Muscle layer of duodenum (tissue), 2 donors: ENCODE data around the gene RPF1.
A peak's percentile ranks its signal among the peaks of the same experiment; 100 is the strongest.
"Not testable (repeated sequence)": the region's sequence is repeated elsewhere in the genome, so short reads cannot be mapped to it uniquely, and the experiment has no call there.

Source experiments
- H3K27ac ChIP-seq: one replicate; pipeline ENCODE4 v1.7.0; 2013; ENCODE audit warnings: mild to moderate bottlenecking, low read length
- H3K27me3 ChIP-seq: one replicate; pipeline ENCODE4 v1.7.0; 2013; ENCODE audit warnings: low read depth, mild to moderate bottlenecking, control low read depth, low read length
- H3K36me3 ChIP-seq, 2 donors: one replicate each; pipeline ENCODE4 v1.7.0; 2013; ENCODE audit warnings: low read length in 2 of 2, control low read depth in 1 of 2, mild to moderate bottlenecking in 1 of 2; ENCODE audit not compliant: insufficient read depth in 2 of 2, control insufficient read depth in 1 of 2
- H3K4me1 ChIP-seq, 2 donors: one replicate each; pipeline ENCODE4 v1.7.0; 2013; ENCODE audit warnings: low read length in 2 of 2, mild to moderate bottlenecking in 2 of 2, control low read depth in 1 of 2, moderate library complexity in 1 of 2; ENCODE audit not compliant: insufficient read depth in 2 of 2, control insufficient read depth in 1 of 2
- H3K4me3 ChIP-seq, 2 donors: one replicate each; pipeline ENCODE4 v1.7.0; 2013; ENCODE audit warnings: low read length in 2 of 2, low read depth in 1 of 2, mild to moderate bottlenecking in 1 of 2
- H3K9me3 ChIP-seq, 2 donors: one replicate each; pipeline ENCODE4 v1.7.0; 2013; ENCODE audit warnings: low read length in 2 of 2, control low read depth in 1 of 2, mild to moderate bottlenecking in 1 of 2; ENCODE audit not compliant: control insufficient read depth in 1 of 2
- donor health status: healthy.

The RPF1 gene

DNA sequence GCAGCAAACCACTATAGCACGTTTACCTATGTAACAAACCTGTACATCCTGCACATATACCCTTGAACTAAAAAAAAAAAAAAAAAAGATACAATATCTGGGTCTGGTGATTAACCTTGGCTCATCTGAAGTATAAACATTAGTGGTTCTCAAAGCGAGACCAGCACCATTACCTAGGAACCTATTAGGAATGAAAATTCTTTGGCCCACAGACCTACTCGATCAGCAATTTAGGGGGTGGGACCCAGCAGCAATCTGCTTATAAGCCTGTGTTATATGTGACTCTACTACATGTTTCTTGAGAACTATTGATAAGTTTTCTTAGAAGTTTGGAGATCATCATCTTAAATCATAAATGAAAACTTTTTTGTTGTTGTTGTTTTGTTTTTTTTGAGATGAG, 17.4 kb downstream of the RPF1 start:
- Histone ChIP-seq H3K27ac (no peak overlapping the region), H3K4me1 (peaks cover 0 to 9% of the 10 kb centered on the region in 2 donors), H3K4me3 (no peak overlapping the region), H3K36me3 (peaks cover 62 to 64% of the 10 kb centered on the region in 2 donors), H3K27me3 (no peaks in the 10 kb centered on the region), H3K9me3 (no peaks in the 10 kb centered on the region)

DNA sequence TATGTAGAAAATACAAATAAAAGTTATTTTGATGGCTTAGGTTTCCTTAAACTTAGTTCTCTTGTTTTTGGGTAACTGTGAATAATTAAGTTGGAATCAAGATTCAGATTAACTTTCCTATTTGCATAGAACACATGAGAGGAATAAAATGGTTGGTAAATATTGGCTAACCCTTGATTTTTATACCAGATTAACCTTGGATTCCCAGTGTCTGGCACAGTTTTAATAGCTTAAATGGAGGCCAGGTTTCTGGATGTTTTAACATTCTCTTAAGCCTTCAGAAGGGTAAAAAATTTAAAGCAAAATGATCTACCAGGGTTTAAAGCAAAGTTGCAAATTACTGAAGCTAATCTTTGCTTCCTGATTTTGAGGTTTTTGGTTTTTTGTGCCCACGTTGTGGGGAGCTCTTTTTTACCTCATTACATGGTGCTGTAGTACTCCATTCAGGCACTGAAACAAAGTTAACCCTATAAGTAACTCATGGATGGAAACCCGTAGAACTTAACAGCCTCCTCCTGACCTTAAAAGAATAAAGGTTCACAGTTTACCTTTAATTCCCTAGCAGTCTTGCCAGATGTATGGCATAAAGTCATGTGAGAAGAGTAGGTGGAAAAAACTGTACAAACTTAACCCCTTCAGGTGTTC, 18.7 kb downstream of the RPF1 start:
- no peak overlapping the region for H3K27ac ChIP-seq
- peaks cover 57 to 60% of the 10 kb centered on the region in 2 donors for H3K36me3 ChIP-seq
- H3K9me3 ChIP-seq = no peaks in the 10 kb centered on the region
- H3K4me1 ChIP-seq = peaks cover 1 to 20% of the 10 kb centered on the region in 2 donors
- H3K4me3 ChIP-seq = no peak overlapping the region
- no peaks in the 10 kb centered on the region for H3K27me3 ChIP-seq

DNA sequence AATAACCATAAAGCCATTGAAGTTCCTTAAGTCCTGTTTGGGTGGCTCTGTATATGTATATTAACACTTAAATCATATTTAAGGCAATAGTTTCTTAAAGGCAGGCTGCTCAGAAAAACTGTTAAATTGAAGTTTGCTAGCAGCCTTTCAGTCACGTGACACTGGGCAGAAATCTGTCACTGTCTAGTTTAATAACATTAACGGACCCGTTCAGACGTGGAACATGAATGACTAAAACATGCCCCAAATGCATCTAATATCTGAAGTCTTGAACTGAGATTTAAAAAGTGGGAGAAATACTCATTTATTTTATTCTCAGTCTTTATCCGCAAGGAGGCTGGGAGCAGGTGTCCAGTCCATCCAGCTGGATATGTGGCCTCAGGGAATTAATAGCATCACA, 23.9 kb downstream of the RPF1 start:
- peaks cover 22 to 37% of the 10 kb centered on the region in 2 donors for H3K4me1 ChIP-seq
- H3K36me3 ChIP-seq = peaks cover 19 to 26% of the 10 kb centered on the region in 2 donors
- H3K27me3 ChIP-seq = no peaks in the 10 kb centered on the region
- H3K4me3 ChIP-seq = peak overlapping the region in 1 of 2 donors; percentile 100
- H3K9me3 ChIP-seq = no peaks in the 10 kb centered on the region
- H3K27ac ChIP-seq = no peak overlapping the region

GRCh38 chr1:84504580-84505492, 25.8 kb downstream of the RPF1 start:
- peak overlapping the region; percentile 69 to 100 for H3K4me3 ChIP-seq
- peaks cover 22 to 37% of the 10 kb centered on the region in 2 donors for H3K4me1 ChIP-seq
- H3K9me3 ChIP-seq = peaks cover 0 to 5% of the 10 kb centered on the region in 2 donors
- H3K27me3 ChIP-seq = no peaks in the 10 kb centered on the region
- H3K36me3 ChIP-seq = peaks cover 11 to 16% of the 10 kb centered on the region in 2 donors
- H3K27ac ChIP-seq = peak overlapping the region; percentile 100

- peaks cover 22 to 37% of the 10 kb centered on the region in 2 donors for H3K4me1 ChIP-seq
Observed at GRCh38 chr1:84505493-84506001, 26.5 kb downstream of the RPF1 start.

GRCh38 chr1:84506002-84506728, 27.1 kb downstream of the RPF1 start, which contains the start of the genes GNG5 and SPATA1:
Gene GNG5, minus strand, starts transcription at chr1:84506581. Its CDS starts 490 bp downstream, at chr1:84506091.
Gene SPATA1, plus strand, starts transcription at chr1:84506386. Its CDS starts 9,974 bp downstream, at chr1:84516360.
- peaks cover 0 to 5% of the 10 kb centered on the region in 2 donors for H3K9me3 ChIP-seq
- H3K27ac ChIP-seq = peak within 1 kb of the TSS; percentile 100
- peak within 1 kb of the TSS; percentile 69 to 100 for H3K4me3 ChIP-seq
- H3K36me3 ChIP-seq = peaks cover 3 to 10% of the 10 kb centered on the region in 2 donors
- H3K27me3 ChIP-seq = no peaks in the 10 kb centered on the region
- peaks cover 22 to 31% of the 10 kb centered on the region in 2 donors for H3K4me1 ChIP-seq

More at GRCh38 chr1:84505493-84506001, 26.5 kb downstream of the RPF1 start:
- Histone ChIP-seq H3K27me3 (no peaks in the 10 kb centered on the region), H3K9me3 (peaks cover 0 to 5% of the 10 kb centered on the region in 2 donors), H3K36me3 (peaks cover 7 to 13% of the 10 kb centered on the region in 2 donors), H3K27ac (peak overlapping the region; percentile 100), H3K4me3 (peak overlapping the region; percentile 69 to 100)

DNA sequence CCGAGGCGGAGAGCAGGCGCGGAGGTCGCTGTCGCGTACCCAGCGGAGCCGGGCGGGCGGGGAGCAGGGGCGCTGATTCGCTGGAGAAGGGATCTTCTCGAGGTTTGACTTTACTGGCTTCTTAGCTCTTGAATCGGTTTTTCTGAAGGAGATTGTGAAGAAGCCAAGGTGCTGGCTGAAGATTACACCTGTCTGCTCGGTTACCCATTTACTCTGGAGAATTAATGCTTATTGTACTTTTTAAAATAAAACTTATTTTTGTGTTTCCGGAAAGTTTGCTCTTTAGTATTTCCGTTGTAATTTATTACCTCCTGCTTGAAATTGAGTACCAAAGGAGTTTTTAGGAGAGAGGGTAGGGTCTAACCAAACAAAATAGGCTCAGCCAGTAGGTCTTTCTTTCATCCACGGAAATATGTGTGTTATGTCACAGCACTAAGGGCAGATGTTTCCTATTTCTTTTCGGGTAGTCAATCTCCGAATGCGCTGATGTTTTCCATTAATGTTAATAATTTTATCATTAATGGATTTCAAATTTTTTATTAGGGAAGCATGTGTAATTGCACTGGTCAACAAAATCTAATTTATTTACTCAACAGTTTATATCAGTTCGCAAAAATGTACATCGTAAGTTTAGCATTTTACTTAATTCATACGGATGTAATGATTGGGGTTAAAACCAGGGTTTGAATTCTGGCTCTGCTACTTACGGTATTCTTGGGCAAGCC, 27.8 kb downstream of the RPF1 start:
- Histone ChIP-seq H3K36me3 (peaks cover 0 to 8% of the 10 kb centered on the region in 2 donors), H3K4me3 (peak overlapping the region; percentile 69 to 100)

GRCh38 chr1:84507887-84508286, 28.8 kb downstream of the RPF1 start:
- peaks cover 16 to 19% of the 10 kb centered on the region in 2 donors for H3K4me1 ChIP-seq
- H3K9me3 ChIP-seq, H3K36me3 ChIP-seq, H3K27ac ChIP-seq, H3K27me3 ChIP-seq, H3K4me3 ChIP-seq: not testable (repeated sequence)

More for the DNA sequence above, 27.8 kb downstream of the RPF1 start:
- Histone ChIP-seq H3K27ac (peak overlapping the region; percentile 100), H3K27me3 (no peaks in the 10 kb centered on the region), H3K4me1 (peaks cover 22 to 26% of the 10 kb centered on the region in 2 donors), H3K9me3 (peaks cover 0 to 5% of the 10 kb centered on the region in 2 donors)

DNA sequence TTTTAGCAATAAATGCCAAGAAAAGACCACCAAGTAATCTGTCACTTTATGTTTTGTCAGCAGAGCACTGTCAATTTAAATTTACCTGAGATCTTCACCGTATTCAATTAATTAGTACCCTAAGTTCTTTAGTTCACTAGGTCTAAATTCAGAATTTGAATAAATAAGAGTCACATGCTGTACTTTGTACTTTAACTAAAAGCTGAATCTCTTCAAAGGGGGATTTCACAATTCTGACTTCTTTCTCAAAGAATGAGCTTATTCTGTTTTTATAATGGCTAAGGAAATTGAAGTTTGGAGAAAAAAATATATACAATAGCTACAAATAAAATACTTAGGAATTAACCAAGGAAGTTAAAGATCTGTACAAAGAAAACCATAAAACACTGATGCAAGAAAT, 29.4 kb downstream of the RPF1 start:
- Histone ChIP-seq H3K9me3 (peaks cover 0 to 5% of the 10 kb centered on the region in 2 donors), H3K36me3 (peaks cover 0 to 8% of the 10 kb centered on the region in 2 donors), H3K4me1 (peaks cover 12 to 13% of the 10 kb centered on the region in 2 donors), H3K27ac (no peak overlapping the region), H3K4me3 (no peak overlapping the region), H3K27me3 (no peaks in the 10 kb centered on the region)

DNA sequence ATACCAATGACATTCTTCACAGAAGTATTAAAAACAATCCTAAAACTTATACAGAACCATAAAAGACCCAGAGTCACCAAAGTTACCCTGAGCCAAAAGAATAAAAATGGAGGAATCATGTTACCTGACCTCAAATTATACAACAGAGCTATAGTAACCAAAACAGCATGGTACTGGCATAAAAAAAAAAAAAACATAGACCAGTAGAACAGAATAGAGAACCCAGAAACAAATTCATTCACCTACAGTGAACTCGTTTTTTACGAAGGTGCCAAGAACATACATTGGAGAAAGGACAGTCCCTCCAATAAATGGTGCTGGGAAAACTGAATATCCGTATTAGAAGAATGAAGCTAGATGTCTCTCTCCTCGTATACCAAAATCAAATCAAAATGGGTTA, 30.0 kb downstream of the RPF1 start:
- Histone ChIP-seq H3K27me3 (no peaks in the 10 kb centered on the region), H3K36me3 (peaks cover 0 to 8% of the 10 kb centered on the region in 2 donors), H3K9me3 (peaks cover 0 to 5% of the 10 kb centered on the region in 2 donors), H3K4me1 (peaks cover 7 to 8% of the 10 kb centered on the region in 2 donors), H3K4me3 (no peak overlapping the region), H3K27ac (no peak overlapping the region)
